Smooth muscle cell (in vitro differentiated cells): ENCODE measurements around the gene WHAMM. TPM values are rescaled to one million over a fixed set of nuclear protein-coding genes. Genes with fewer than 3 reads are reported as not detected.

ENCODE experiments used
- DNase-seq: peaks from one replicate; lab custom pipeline; 2025; ENCODE audit not compliant: unreplicated experiment; lab: John Stamatoyannopoulos, UW
- H2AFZ ChIP-seq: fragments of 200-600 bp; sonication (generic); 2 replicates; pipeline ENCODE4 v1.6.0; 2016; ENCODE audit warnings: antibody characterized with exemption, low read depth, mild to moderate bottlenecking
- H3F3A ChIP-seq: fragments of 200-600 bp; sonication (generic); 2 replicates; pipeline ENCODE4 v1.6.0; 2017; ENCODE audit warnings: antibody characterized with exemption, low read depth
- H3K27ac ChIP-seq: fragments of 200-600 bp; sonication (generic); 2 replicates; pipeline ENCODE4 v1.5.1; 2016; ENCODE audit warnings: low read depth, mild to moderate bottlenecking
- H3K27me3 ChIP-seq: fragments of 200-600 bp; sonication (generic); 2 replicates; pipeline ENCODE4 v1.6.1; 2016; ENCODE audit warnings: low read depth, mild to moderate bottlenecking
- H3K36me3 ChIP-seq: fragments of 200-600 bp; sonication (generic); 2 replicates; pipeline ENCODE4 v1.5.1; 2016; ENCODE audit warnings: low read depth
- H3K4me1 ChIP-seq: fragments of 200-600 bp; sonication (generic); 2 replicates; pipeline ENCODE4 v1.5.1; 2016; ENCODE audit warnings: low read depth
- H3K4me2 ChIP-seq: fragments of 200-600 bp; sonication (generic); 2 replicates; pipeline ENCODE4 v1.6.0; 2016; ENCODE audit warnings: mild to moderate bottlenecking
- H3K4me3 ChIP-seq: fragments of 200-600 bp; sonication (generic); 2 replicates; pipeline ENCODE4 v1.5.1; 2016; ENCODE audit warnings: mild to moderate bottlenecking
- H3K79me2 ChIP-seq: fragments of 200-600 bp; sonication (generic); 2 replicates; pipeline ENCODE4 v1.6.0; 2016; ENCODE audit warnings: low read depth, mild to moderate bottlenecking
- H3K9ac ChIP-seq: fragments of 200-600 bp; sonication (generic); 2 replicates; pipeline ENCODE4 v1.6.0; 2016; ENCODE audit warnings: low read depth
- H3K9me3 ChIP-seq: fragments of 200-600 bp; sonication (generic); replicated peaks from 2 replicates; pipeline ENCODE4 v1.5.1; 2016; ENCODE audit warnings: low read depth
- H4K20me1 ChIP-seq: fragments of 200-600 bp; sonication (generic); 2 replicates; pipeline ENCODE4 v1.6.0; 2016; ENCODE audit warnings: low read depth
- CTCF ChIP-seq: fragments of 200-600 bp; sonication (generic); IDR thresholded peaks from 2 replicates; pipeline ENCODE4 v1.5.1; 2017; ENCODE audit warnings: borderline replicate concordance, mild to moderate bottlenecking, antibody characterized with exemption; ENCODE audit not compliant: insufficient read depth, poor library complexity, severe bottlenecking
- WGBS: methylation state at CpG from one replicate; pipeline ENCODE4 v1.1.7; 2016; ENCODE audit warnings: low lambda C conversion rate; 5-methylcytosine and 5-hydroxymethylcytosine counted together
- polyA plus RNA-seq: library from polyadenylated mRNA; unstranded; fragments of >200 nt; fragmentation: Nextera tagmentation; extraction: Ambion mirVana; gene quantifications from 2 replicates; pipeline ENCODE4 v1.2.1, GENCODE V29; 2016
- total RNA-seq: library from RNA; depleted of rRNA; stranded (reverse); fragments of >200 nt; gene quantifications from 2 replicates; pipeline ENCODE4 v1.2.3, GENCODE V29; 2014

WHAMM gene
- total and polyA plus RNA-seq, 2 experiments from 2014 or later, result 2.2 to 4.1 TPM

GRCh38 chr15:82838096-82838735, 28.8 kb downstream of the WHAMM start:
- Histone ChIP-seq H3K9ac (no peak overlapping the region), H3K36me3 (peaks cover 10% of the 10 kb centered on the region), H4K20me1 (no peaks in the 10 kb centered on the region), H3K4me1 (no peaks in the 10 kb centered on the region), H3K27me3 (no peaks in the 10 kb centered on the region), H3K27ac (no peak overlapping the region), H3F3A (no peaks in the 10 kb centered on the region), H3K4me2 (no peak overlapping the region), H3K79me2 (no peaks in the 10 kb centered on the region), H3K4me3 (no peak overlapping the region), H2AFZ (no peak overlapping the region), H3K9me3 (no peaks in the 10 kb centered on the region)
- DNase-seq, result no peak
- no peak for TF ChIP-seq CTCF
- WGBS, result 96% methylated on average over 13 of the region's 14 CpGs

- no peak overlapping the region for H3K4me3 ChIP-seq
- H4K20me1 ChIP-seq, result no peaks in the 10 kb centered on the region
- H3K9me3 ChIP-seq, result no peaks in the 10 kb centered on the region
- H3K79me2 ChIP-seq, result no peaks in the 10 kb centered on the region
- no peaks in the 10 kb centered on the region for H3K4me1 ChIP-seq
- no peak for TF ChIP-seq CTCF
- no peaks in the 10 kb centered on the region for H3F3A ChIP-seq
- no peak overlapping the region for H3K4me2 ChIP-seq
- H2AFZ ChIP-seq, result no peak overlapping the region
- H3K36me3 ChIP-seq, result peaks cover 7% of the 10 kb centered on the region
- no peak for DNase-seq
- H3K27me3 ChIP-seq, result no peaks in the 10 kb centered on the region
- no peak overlapping the region for H3K9ac ChIP-seq
- H3K27ac ChIP-seq, result no peak overlapping the region
These were observed 29.7 kb downstream of the WHAMM start for GRCh38 chr15:82839136-82839535.

GRCh38 chr15:82840166-82840565, 30.7 kb downstream of the WHAMM start:
- no peak for TF ChIP-seq CTCF
- Histone ChIP-seq H3F3A (no peaks in the 10 kb centered on the region), H4K20me1 (no peaks in the 10 kb centered on the region), H3K79me2 (no peaks in the 10 kb centered on the region), H3K4me3 (no peak overlapping the region), H3K36me3 (no peaks in the 10 kb centered on the region), H3K27ac (no peak overlapping the region), H3K4me1 (no peaks in the 10 kb centered on the region), H3K4me2 (no peak overlapping the region), H3K9ac (no peak overlapping the region), H2AFZ (no peak overlapping the region), H3K27me3 (no peaks in the 10 kb centered on the region), H3K9me3 (no peaks in the 10 kb centered on the region)
- no peak for DNase-seq
- WGBS, result 95% methylated on average over 4 of the region's 4 CpGs

- Histone ChIP-seq H3K79me2 (no peaks in the 10 kb centered on the region), H3F3A (no peaks in the 10 kb centered on the region), H3K4me2 (no peak overlapping the region), H3K4me1 (no peaks in the 10 kb centered on the region), H3K9me3 (no peaks in the 10 kb centered on the region), H2AFZ (no peak overlapping the region), H3K27me3 (no peaks in the 10 kb centered on the region), H3K27ac (no peak overlapping the region), H3K4me3 (no peak overlapping the region), H3K36me3 (no peaks in the 10 kb centered on the region), H3K9ac (no peak overlapping the region), H4K20me1 (no peaks in the 10 kb centered on the region)
- TF ChIP-seq CTCF, result no peak
- 92% methylated on average over 3 of the region's 3 CpGs for WGBS
- DNase-seq, result no peak
These were observed 34.1 kb downstream of the WHAMM start for GRCh38 chr15:82843566-82843965.
